Left lung (tissue), 10 donors: ENCODE results near the gene BAIAP2. TPM values are rescaled to one million over a fixed set of nuclear protein-coding genes. Genes with fewer than 3 reads are reported as not detected.

Experiments
- ATAC-seq: fragments of 200-7000 bp; cut with Tn5 transposase; one replicate; pipeline ENCODE4 v1.9.1; 2020; ENCODE audit warnings: moderate library complexity
- DNase-seq, 4 donors: peaks; one replicate each; pipeline ENCODE4 v3.0.0-alpha.2; 2013 to 2020
- H3K27ac ChIP-seq, 2 donors: fragments of 200-600 bp; sonication (generic) in 1 of 2; one replicate each; pipeline versions ENCODE4 v1.5.0 to v1.8.0; 2020 to 2021
- H3K27me3 ChIP-seq, 2 donors: fragments of 200-600 bp; sonication (generic) in 1 of 2; one replicate each; pipeline versions ENCODE4 v1.5.0 to v1.8.0; 2020 to 2021
- H3K36me3 ChIP-seq, 2 donors: fragments of 200-600 bp; sonication (generic) in 1 of 2; one replicate each; pipeline versions ENCODE4 v1.5.0 to v1.8.0; 2020 to 2021
- H3K4me1 ChIP-seq, 2 donors: fragments of 200-600 bp; one replicate each; pipeline ENCODE4 v1.8.0; 2021
- H3K4me3 ChIP-seq, 2 donors: fragments of 200-600 bp; sonication (generic) in 1 of 2; one replicate each; pipeline versions ENCODE4 v1.5.0 to v1.8.0; 2020 to 2021; ENCODE audit warnings: mild to moderate bottlenecking in 1 of 2
- H3K9me3 ChIP-seq, 2 donors: fragments of 200-600 bp; sonication (generic) in 1 of 2; one replicate each; pipeline versions ENCODE4 v1.5.0 to v1.8.0; 2020 to 2021
- CTCF ChIP-seq, 2 donors: fragments of 200-600 bp; sonication (generic) in 1 of 2; IDR thresholded peaks; one replicate each; pipeline versions ENCODE4 v1.5.0 to v1.8.0; 2021; ENCODE audit warnings: antibody characterized with exemption in 2 of 2
- intact Hi-C, 2 donors: fragments of 100-400 bp; cut with DNase I; formaldehyde crosslinking; loops; one replicate each; pipeline versions ENCODE4 v1.11.2 to v1.14.2; 2022
- polyA plus RNA-seq, 6 donors: library from polyadenylated mRNA; unstranded; fragments of 120-200 nt; gene quantifications; one replicate each; pipeline ENCODE4 v1.2.1, GENCODE V29; 2013; ENCODE audit not compliant: insufficient read length in 6 of 6
- total RNA-seq, 2 donors: library from RNA; stranded (reverse); fragmentation: NEBNext Ultra II Directional; extraction: Animal tissue kit (Norgen Biotek cat#: 25700); gene quantifications; one replicate each; pipeline ENCODE4 v1.2.1, GENCODE V29; 2021
- donor health status: DM: no; HTN: yes; CAD: no.
- donor health status: DM: no; HTN: no; CAD: no.

The BAIAP2 gene
- total and polyA plus RNA-seq, 8 donors = 40.9 to 135 (median 52.6) TPM

DNA sequence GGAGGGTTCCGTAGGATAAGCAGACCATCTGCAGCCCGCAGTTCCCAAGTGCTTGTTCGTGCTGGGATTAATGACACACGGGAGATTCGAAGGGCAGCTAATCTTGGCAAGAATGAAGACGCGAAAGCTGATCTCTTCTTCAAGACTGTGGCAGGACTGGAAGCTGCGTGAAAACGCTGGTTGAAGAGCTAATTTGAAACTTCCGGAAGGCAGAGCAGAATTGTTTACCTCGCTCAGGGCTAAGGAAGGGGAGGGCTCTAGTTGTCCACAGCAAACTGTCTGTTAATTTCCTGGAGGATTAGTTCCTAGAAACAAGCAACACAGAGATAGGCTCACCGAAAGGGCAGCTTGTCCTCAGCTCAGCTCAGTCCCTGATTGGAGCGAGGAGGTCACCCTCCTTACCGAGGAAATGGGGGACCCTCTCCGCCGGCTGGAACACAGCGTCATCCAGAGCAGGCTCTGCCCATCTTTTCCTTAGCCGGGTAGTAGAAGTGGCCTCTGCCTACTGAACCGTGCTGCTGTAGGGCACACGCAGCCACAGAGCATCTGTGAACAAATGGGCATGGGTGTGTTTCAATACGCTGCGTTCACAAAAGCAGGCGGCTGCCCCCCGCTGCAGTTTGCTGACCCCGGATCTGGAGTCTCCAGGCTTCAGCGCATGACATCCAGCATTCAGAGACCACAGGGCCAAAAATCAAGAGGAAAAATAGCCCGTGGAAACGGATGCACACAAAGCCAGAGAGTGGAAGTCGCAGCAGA, 16.7 kb upstream of the BAIAP2 start:
- intact Hi-C loops = no loop called here
- ATAC-seq (peak; percentile 54), DNase-seq (peak; percentile 42 to 80 (median 66))
- Histone ChIP-seq H3K4me3 (peak overlapping the region in 1 of 2 donors; percentile 35), H3K27ac (peak overlapping the region; percentile 76 to 78), H3K27me3 (no peaks in the 10 kb centered on the region), H3K36me3 (no peaks in the 10 kb centered on the region), H3K9me3 (peaks cover 0 to 7% of the 10 kb centered on the region in 2 donors), H3K4me1 (peaks cover 16 to 44% of the 10 kb centered on the region in 2 donors)
- no peak for TF ChIP-seq CTCF (IDR thresholded peaks at IDR 0.05)

DNA sequence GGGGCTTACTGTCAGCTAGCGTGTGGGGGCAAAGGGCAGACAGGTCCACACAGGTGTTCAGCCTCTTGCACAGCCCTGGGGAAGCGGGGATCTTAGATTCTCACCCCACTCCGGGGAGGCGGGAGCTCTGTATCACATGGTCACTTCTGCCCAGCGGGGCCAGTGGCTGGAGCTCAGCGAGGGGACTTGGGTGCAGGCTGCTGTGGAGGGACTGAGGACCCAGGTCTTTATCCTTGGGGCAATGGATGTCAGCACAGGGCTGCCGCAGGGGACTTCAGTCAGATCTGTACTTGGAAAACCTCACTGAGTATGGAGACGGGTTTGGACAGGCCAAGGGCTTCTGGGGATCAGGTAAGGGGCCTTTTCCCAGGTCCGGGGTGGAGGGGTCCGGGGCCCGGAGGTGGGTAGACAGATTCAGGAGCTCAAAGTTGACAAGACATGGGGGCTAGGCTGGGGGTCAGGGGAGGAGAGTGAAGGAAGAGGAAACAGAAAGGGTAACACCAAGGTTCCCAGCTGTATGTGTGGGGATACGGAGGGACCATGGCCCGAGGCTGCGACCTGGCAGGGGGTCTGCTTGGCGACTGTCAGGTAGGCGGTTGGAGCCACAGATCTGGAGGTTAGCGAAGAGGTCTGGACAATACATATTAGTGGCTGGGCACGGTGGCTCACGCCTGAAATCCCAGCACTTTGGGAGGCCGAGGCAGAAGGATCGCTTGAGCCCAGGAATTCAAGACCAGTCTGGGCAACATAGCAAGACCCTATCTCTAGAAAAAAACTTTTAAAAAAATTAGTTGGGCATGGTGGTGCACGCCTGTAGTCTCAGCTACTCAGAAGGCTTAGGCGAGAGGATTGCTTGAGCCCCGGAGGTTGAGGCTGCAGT, 15.1 kb upstream of the BAIAP2 start:
- Histone ChIP-seq H3K27me3 (no peaks in the 10 kb centered on the region), H3K27ac (peak overlapping the region in 1 of 2 donors; percentile 8), H3K36me3 (no peaks in the 10 kb centered on the region), H3K9me3 (peaks cover 0 to 7% of the 10 kb centered on the region in 2 donors), H3K4me1 (peaks cover 16 to 60% of the 10 kb centered on the region in 2 donors), H3K4me3 (no peak overlapping the region)
- intact Hi-C loops = no loop called here
- peak in 1 of 4 donors; percentile 42 for DNase-seq
- no peak for TF ChIP-seq CTCF (IDR thresholded peaks at IDR 0.05)
- no peak for ATAC-seq

DNA sequence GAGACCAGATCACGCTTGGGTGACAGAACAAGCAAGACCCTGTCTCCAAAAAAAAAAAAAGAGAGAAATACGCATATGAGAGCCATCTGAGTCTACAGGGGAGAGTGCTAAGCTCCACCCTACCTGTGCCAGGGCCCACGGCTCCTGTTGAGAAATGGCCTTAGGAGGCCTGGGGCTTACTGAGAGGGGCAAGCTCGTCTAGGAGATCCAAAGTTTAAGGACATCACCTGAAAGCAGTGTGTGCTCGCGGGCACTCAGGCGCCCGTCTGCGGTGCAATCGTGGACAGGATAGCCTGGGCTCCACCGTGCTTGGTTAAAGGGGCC, 14.5 kb upstream of the BAIAP2 start:
- ATAC-seq (no peak), DNase-seq (no peak)
- intact Hi-C loops = no loop called here
- Histone ChIP-seq H3K27ac (peak overlapping the region in 1 of 2 donors; percentile 70), H3K4me1 (peaks cover 16 to 61% of the 10 kb centered on the region in 2 donors), H3K36me3 (no peaks in the 10 kb centered on the region), H3K9me3 (peaks cover 0 to 7% of the 10 kb centered on the region in 2 donors), H3K4me3 (no peak overlapping the region), H3K27me3 (no peaks in the 10 kb centered on the region)
- no peak for TF ChIP-seq CTCF (IDR thresholded peaks at IDR 0.05)

- H3K4me1 ChIP-seq = peaks cover 16 to 61% of the 10 kb centered on the region in 2 donors
- peak; percentile 76 for ATAC-seq
- H3K4me3 ChIP-seq = no peak overlapping the region
- peak overlapping the region; percentile 70 to 76 for H3K27ac ChIP-seq
- TF ChIP-seq CTCF (IDR thresholded peaks at IDR 0.05) = no peak
- H3K27me3 ChIP-seq = no peaks in the 10 kb centered on the region
- intact Hi-C loops = no loop called here
- peaks cover 0 to 7% of the 10 kb centered on the region in 2 donors for H3K9me3 ChIP-seq
- peak in 2 of 4 donors; percentile 71 to 88 for DNase-seq
- no peaks in the 10 kb centered on the region for H3K36me3 ChIP-seq
Measured at GRCh38 chr17:81020767-81021497, 14.0 kb upstream of the BAIAP2 start.
